DMS79 (cell line): ENCODE results near the gene COL6A5.
"Not testable (repeated sequence)": the region's sequence is repeated elsewhere in the genome, so short reads cannot be mapped to it uniquely, and the experiment has no call there.

Experiments
- DNase-seq: peaks from one replicate; lab custom pipeline; 2025; lab: John Stamatoyannopoulos, UW

Gene COL6A5

GRCh38 chr3:130384476-130385025 is 39.1 kb downstream of the COL6A5 start:
- no peak for DNase-seq

DNA sequence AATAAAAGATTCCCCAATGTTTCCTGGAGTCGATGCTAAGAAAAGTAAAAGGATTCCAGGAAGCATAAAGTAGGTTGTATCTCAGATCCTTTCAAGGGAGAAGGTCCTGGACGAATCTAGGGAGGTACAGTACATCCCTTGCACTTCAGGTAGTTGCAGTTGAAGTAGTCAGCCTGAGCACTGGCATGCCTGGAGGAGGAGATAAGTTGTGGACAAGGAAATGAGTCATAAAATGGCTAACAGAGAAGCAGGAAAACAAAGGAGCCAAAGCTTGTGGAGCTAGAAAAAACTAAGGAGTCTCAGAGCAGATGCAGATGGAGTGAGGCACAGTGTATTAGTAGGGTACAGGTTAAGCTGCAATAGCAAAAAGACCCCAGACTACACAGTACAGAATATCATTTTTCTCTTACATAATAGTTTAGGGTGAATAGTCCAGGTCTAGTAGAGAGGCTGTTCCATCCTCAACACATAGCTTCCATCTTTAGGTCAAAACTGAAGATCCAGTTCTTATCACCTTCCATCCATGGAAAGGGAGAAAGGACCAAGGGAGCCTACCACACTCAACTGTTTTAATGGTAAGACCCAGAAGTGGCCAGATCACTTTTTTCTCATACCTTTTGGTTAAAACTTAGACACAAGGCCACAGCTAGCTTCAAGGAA is 41.3 kb downstream of the COL6A5 start:
- DNase-seq: no peak

DNA sequence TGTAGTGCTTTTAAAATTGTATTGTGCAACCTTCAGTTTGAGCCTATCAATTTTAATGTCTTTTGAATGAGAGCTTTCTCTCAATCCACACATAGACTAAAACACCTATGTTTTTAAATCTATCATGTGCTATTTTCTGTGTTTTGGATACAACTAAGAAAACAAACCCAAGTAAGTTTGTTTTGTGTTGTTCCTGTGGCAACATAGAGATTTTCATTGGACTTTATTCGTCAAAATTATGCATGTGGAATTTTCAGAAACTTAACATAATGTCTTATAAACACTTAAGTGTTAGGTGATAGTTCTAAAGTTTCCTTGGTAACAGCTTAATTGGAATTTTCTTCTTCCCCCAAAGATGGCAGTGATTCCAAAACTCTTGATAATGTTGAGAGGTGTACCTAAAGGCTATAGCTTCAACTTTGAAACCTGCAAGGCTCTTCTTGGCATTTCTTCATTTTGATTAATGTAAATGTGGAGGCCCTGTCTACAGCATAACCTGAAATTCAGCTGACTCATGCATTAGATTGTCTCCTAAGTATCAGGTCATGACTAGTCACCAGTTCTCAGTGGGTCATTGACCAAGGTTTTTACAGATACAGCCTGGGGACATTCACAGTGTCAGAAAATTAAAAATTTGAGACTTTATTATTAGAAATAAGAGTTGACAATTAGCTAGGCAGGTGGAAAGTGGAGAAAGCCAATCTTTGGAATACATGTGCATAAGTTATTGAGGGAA is 44.4 kb downstream of the COL6A5 start:
- no peak for DNase-seq

- DNase-seq: no peak
These were observed 46.8 kb downstream of the COL6A5 start for GRCh38 chr3:130392266-130392665.

GRCh38 chr3:130393594-130393993 is 48.1 kb downstream of the COL6A5 start:
- no peak for DNase-seq

GRCh38 chr3:130395331-130395730 is 49.9 kb downstream of the COL6A5 start:
- DNase-seq: no peak

DNA sequence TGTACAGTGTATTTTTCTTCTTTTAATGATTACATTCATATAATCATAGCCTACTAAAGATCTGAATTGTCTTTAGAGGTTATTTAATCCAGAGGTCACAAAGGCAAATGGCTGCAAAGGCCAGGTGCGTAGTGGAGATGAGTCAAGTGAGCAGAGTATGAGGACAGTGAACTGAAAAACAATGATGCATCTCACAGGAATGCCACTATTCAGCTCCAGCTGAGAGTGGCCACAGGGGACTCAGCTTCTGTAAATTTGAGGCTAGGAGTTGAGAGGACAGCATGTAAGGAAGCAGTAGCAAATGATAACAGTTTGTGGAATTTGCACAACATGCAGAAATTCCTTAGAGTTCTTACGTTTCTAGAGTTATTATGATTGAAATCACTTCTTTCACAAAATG is 50.4 kb downstream of the COL6A5 start:
- no peak for DNase-seq

DNA sequence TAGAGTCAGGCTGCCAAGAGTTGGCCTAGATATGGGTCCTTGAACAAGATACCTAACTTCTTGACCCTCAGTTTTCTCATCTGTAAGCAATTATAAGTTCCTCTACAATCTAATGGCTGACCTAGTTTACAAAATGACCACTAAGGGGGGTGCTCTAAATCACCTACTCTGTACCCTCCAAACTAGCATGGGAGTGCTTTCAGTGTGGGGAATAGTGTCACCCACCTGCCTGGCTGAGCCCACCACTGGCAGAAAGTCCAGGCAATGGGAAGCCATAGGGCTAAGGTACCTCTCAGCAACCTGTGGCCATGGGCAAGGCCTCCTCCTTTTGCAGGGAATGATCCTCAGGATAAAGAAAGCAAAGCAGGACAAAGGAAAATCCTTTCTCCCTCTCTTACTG is 58.9 kb downstream of the COL6A5 start:
- DNase-seq: no peak

GRCh38 chr3:130405956-130406355 is 60.5 kb downstream of the COL6A5 start:
- DNase-seq: no peak

- DNase-seq: not testable (repeated sequence)
These were observed 62.8 kb downstream of the COL6A5 start for GRCh38 chr3:130408253-130408652.

DNA sequence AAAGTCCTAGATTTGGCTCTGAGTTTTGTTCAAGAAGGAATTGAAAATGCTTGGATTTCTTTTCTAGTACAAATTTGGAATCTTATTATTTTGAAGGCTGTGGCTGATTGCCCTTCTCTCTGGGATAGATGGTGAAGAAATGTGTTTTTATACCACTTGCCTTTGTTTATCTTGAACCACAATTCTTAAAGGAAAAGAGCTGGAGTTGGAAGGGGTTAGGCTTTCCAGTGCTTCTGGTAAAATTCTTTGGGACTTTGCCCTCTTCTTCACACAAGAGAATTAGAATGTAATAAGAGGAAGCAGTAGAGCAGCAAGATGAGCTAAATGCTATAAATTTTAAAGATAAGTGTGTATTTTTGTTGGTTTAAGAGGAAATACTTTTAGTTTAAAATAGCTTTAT is 65.8 kb downstream of the COL6A5 start:
- no peak for DNase-seq

DNA sequence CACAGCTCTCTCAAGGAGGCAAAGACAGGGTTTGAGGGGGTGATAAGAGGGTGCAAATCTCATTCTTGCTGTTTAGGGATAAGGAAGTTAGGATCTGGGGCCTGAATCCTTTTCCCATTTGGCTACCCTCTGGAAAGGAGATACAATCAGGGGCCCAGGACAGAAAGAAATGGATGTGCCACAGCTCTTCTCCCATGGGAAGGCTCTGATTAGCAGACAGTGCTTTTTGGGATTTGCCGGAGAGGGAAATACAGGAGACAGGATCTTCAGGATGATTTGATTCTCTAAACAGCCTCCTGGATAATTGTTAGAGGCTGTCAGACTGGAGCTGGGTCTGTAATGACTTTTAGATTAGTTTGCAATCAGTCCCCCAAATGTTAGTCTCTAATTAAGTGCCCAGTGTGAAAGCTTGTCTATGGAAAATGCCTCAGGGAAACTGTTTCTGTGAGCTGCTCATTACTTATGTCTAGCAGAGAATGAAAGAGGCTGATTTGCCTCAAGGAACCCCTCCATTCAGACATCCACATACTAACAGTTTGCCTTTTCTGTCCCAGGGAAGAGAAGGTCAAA is 67.6 kb downstream of the COL6A5 start:
- no peak for DNase-seq

GRCh38 chr3:130414457-130414856 is 69.0 kb downstream of the COL6A5 start:
- no peak for DNase-seq

- DNase-seq: no peak
These were observed 75.0 kb downstream of the COL6A5 start for GRCh38 chr3:130420466-130420865.

DNA sequence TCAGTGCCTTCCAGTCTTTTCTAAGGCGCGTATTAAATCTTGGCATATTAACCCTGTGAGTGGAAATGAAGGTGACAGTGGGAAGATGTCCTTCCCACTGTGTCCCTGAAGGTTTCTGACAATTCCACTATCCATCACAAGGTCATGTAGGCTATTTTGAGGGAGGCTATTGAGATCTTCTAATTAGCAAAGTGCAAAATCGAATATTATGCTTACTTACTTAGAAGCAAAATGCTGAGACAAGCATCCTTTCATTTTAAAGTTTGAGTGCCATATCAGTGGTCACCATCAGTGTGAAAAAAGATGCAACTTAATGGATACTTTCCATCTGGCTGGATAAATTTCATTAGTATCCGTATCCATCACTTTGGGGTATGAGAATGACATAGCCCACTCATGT is 77.6 kb downstream of the COL6A5 start:
- DNase-seq: no peak

- no peak for DNase-seq
These were observed 79.4 kb downstream of the COL6A5 start for GRCh38 chr3:130424837-130425236.

DNA sequence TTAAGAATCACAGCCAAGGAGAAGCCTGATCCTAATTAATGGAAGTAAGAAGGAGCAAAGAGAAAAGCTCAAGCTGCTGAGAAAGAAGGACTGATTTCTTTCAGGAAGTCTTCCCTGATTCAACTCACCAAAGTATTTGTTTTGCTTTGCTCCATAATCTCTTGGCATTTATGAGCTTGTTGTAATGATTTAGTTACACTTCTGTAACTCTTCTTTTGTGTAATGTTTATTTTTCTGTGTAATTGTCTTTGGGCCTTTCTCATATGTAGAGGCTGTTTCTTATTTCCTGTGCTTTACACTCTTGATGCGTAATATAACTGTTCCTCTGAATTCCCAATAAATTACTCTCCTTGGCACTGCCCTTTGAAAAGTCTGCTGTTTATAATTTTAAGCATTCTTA is 80.0 kb downstream of the COL6A5 start:
- DNase-seq: no peak

GRCh38 chr3:130426206-130426605 is 80.7 kb downstream of the COL6A5 start:
- DNase-seq: no peak

- no peak for DNase-seq
These were observed 83.6 kb downstream of the COL6A5 start for GRCh38 chr3:130428871-130429712.

DNA sequence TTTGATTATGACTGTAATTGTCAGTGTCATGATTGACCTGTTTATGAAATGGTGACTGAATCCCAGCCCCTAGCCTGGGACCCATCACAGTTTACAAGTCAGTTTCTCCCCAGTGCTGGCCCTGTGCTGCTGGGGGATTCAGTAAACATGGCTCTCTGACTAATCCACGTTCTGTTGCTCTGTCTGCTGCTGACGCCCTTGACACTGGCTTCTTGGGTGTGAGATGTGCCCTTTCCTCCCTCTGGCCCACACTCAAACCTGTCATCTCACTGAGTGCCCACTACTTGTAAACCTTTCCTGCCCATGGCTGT is 84.2 kb downstream of the COL6A5 start:
- no peak for DNase-seq

- DNase-seq: no peak
These were observed 84.8 kb downstream of the COL6A5 start for GRCh38 chr3:130430266-130430665.

DNA sequence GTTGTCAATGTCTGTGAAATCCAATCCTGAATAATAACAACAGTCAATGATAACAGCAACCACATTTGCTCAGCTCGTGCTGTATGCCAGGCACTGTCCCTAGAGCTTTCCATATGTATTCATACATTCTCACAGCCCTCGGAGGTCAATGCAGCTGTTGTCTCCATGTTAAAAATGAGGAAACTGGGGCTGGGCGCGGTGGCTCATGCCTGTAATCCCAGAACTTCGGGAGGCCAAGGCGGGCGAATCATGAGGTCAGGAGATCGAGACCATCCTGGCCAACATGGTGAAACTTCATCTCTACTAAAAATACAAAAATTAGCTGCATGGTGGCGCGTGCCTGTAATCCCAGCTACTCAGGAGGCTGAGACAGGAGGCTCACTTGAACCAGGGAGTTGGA is 86.6 kb downstream of the COL6A5 start:
- DNase-seq: not testable (repeated sequence)
